ENCODE data around the gene MARCHF7.
"Not testable (repeated sequence)": the region's sequence is repeated elsewhere in the genome, so short reads cannot be mapped to it uniquely, and the experiment has no call there.

MARCHF7 gene

GRCh38 chr2:159720676-159721075 is 8.4 kb downstream of the MARCHF7 start:
- Histone ChIP-seq H4K20me1 (ENCODE audit: insufficient read depth, low read length) (peaks cover 99% of the 10 kb centered on the region), H3K27ac (ENCODE audit: low read length) (no peak overlapping the region), H3K79me2 (ENCODE audit: low read length) (peaks cover 100% of the 10 kb centered on the region), H3K4me1 (ENCODE audit: low read length) (no peaks in the 10 kb centered on the region), H3K27me3 (ENCODE audit: low read depth, low read length) (no peaks in the 10 kb centered on the region), H3K4me2 (ENCODE audit: low read length) (no peak overlapping the region), H3K9ac (ENCODE audit: low read length) (no peak overlapping the region), H3K36me3 (replicated peaks; ENCODE audit: low read depth, low read length) (peaks cover 74% of the 10 kb centered on the region), H3K4me3 (ENCODE audit: low read length) (no peak overlapping the region), H3K9me3 (ENCODE audit: insufficient read depth, low read length) (peaks cover 4% of the 10 kb centered on the region; the same call in 1 of the 2 replicates), H2AFZ (ENCODE audit: low read depth, low read length) (no peak overlapping the region)
- TF ChIP-seq CTCF (IDR thresholded peaks at IDR 0.05; ENCODE audit: low read depth, low read length) (no peak), EZH2phosphoT487 (IDR thresholded peaks at IDR 0.05; ENCODE audit: low read depth) (no peak)

GRCh38 chr2:159722580-159722979 is 10.3 kb downstream of the MARCHF7 start:
- peaks cover 99% of the 10 kb centered on the region for H4K20me1 ChIP-seq (ENCODE audit: insufficient read depth, low read length)
- H3K4me1 ChIP-seq (ENCODE audit: low read length) = no peaks in the 10 kb centered on the region
- peaks cover 4% of the 10 kb centered on the region; the same call in 1 of the 2 replicates for H3K9me3 ChIP-seq (ENCODE audit: insufficient read depth, low read length)
- no peak overlapping the region for H3K27ac ChIP-seq (ENCODE audit: low read length)
- no peak overlapping the region for H3K9ac ChIP-seq (ENCODE audit: low read length)
- H3K27me3 ChIP-seq (ENCODE audit: low read depth, low read length) = no peaks in the 10 kb centered on the region
- no peak overlapping the region for H3K4me3 ChIP-seq (ENCODE audit: low read length)
- peaks cover 60% of the 10 kb centered on the region for H3K36me3 ChIP-seq (replicated peaks; ENCODE audit: low read depth, low read length)
- no peak overlapping the region for H2AFZ ChIP-seq (ENCODE audit: low read depth, low read length)
- H3K4me2 ChIP-seq (ENCODE audit: low read length) = no peak overlapping the region
- H3K79me2 ChIP-seq (ENCODE audit: low read length) = peaks cover 100% of the 10 kb centered on the region
- TF ChIP-seq CTCF (IDR thresholded peaks at IDR 0.05; ENCODE audit: low read depth, low read length) (no peak), EZH2phosphoT487 (IDR thresholded peaks at IDR 0.05; ENCODE audit: low read depth) (no peak)

GRCh38 chr2:159724795-159725572 is 12.7 kb downstream of the MARCHF7 start:
- H2AFZ ChIP-seq (ENCODE audit: low read depth, low read length); H3K9me3 ChIP-seq (ENCODE audit: insufficient read depth, low read length); H3K27me3 ChIP-seq (ENCODE audit: low read depth, low read length); H3K9ac ChIP-seq (ENCODE audit: low read length); H3K4me3 ChIP-seq (ENCODE audit: low read length); H3K4me2 ChIP-seq (ENCODE audit: low read length); H3K27ac ChIP-seq (ENCODE audit: low read length); H3K4me1 ChIP-seq (ENCODE audit: low read length): not testable (repeated sequence)
- H3K36me3 ChIP-seq (replicated peaks; ENCODE audit: low read depth, low read length) = peaks cover 53% of the 10 kb centered on the region
- H3K79me2 ChIP-seq (ENCODE audit: low read length) = peaks cover 100% of the 10 kb centered on the region
- H4K20me1 ChIP-seq (ENCODE audit: insufficient read depth, low read length) = peaks cover 99% of the 10 kb centered on the region

- peaks cover 94% of the 10 kb centered on the region for H4K20me1 ChIP-seq (ENCODE audit: insufficient read depth, low read length)
- peaks cover 47% of the 10 kb centered on the region for H3K36me3 ChIP-seq (replicated peaks; ENCODE audit: low read depth, low read length)
- H3K9me3 ChIP-seq (ENCODE audit: insufficient read depth, low read length) = peaks cover 4% of the 10 kb centered on the region; the same call in 1 of the 2 replicates
- H3K4me2 ChIP-seq (ENCODE audit: low read length) = no peak overlapping the region
- H3K9ac ChIP-seq (ENCODE audit: low read length) = no peak overlapping the region
- no peaks in the 10 kb centered on the region for H3K4me1 ChIP-seq (ENCODE audit: low read length)
- peaks cover 100% of the 10 kb centered on the region for H3K79me2 ChIP-seq (ENCODE audit: low read length)
- no peaks in the 10 kb centered on the region for H3K27me3 ChIP-seq (ENCODE audit: low read depth, low read length)
- TF ChIP-seq CTCF (IDR thresholded peaks at IDR 0.05; ENCODE audit: low read depth, low read length) = no peak
- no peak for TF ChIP-seq EZH2phosphoT487 (IDR thresholded peaks at IDR 0.05; ENCODE audit: low read depth)
- no peak overlapping the region for H3K4me3 ChIP-seq (ENCODE audit: low read length)
- no peak overlapping the region for H2AFZ ChIP-seq (ENCODE audit: low read depth, low read length)
- no peak overlapping the region for H3K27ac ChIP-seq (ENCODE audit: low read length)
These were observed 13.4 kb downstream of the MARCHF7 start for GRCh38 chr2:159725713-159726112.

Data from OCI-LY3 (cell line).